RWPE1 (cell line): ENCODE measurements around the gene FALEC.
A peak's percentile ranks its signal among the peaks of the same experiment; 100 is the strongest.

Experiments
- CTCF ChIA-PET: fragments of 350-600 bp; sonication (Branson Sonifier 250); formaldehyde crosslinking; extraction: SDS; loops from one replicate; lab custom pipeline; 2021; lab: Yijun Ruan, JAX
- POLR2A ChIA-PET: fragments of 400-600 bp; formaldehyde crosslinking; extraction: SDS; loops from one replicate; lab custom pipeline; 2020; ENCODE audit warnings: antibody characterized with exemption; ENCODE audit not compliant: low non-redundant PET; lab: Yijun Ruan, JAX
- DNase-seq: peaks from one replicate; pipeline ENCODE4 v3.0.0; 2012; ENCODE audit warnings: low spot score
- H3K27ac ChIP-seq: fragments of 450-650 bp; 2 replicates; pipeline ENCODE4 v1.5.1; 2017
- TF ChIP-seq, protein P1 (sequence below): fragments of 450-650 bp; conservative IDR thresholded peaks from 2 replicates; pipeline ENCODE4 v1.5.1; 2017; ENCODE audit warnings: low read depth, mild to moderate bottlenecking

FALEC gene

DNA sequence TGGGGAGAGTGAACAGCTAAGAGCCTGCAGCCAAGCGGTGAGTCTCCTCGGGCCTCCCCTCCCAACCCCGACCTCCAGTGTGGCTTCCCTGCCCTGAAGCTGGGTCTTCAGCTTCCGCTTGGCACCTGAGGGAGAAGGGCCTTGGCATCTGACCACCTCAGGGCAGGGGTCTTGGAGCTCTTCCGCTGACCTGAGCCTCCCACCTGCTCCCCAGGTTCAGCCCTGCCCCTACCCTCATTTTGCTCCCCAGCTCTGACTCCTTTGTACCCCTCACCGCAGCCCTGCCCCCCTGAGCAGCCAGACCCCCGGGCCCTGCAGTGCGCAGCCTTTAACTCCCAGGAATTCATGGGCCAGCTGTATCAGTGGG is 38.5 kb downstream of the FALEC start:
- ChIA-PET POLR2A (no interaction called here), CTCF (interaction anchor here (1.2 kb wide), 1 partner anchor 21 kb away, joined by 4 read pairs; no protein-coding TSS in a partner anchor)

DNA sequence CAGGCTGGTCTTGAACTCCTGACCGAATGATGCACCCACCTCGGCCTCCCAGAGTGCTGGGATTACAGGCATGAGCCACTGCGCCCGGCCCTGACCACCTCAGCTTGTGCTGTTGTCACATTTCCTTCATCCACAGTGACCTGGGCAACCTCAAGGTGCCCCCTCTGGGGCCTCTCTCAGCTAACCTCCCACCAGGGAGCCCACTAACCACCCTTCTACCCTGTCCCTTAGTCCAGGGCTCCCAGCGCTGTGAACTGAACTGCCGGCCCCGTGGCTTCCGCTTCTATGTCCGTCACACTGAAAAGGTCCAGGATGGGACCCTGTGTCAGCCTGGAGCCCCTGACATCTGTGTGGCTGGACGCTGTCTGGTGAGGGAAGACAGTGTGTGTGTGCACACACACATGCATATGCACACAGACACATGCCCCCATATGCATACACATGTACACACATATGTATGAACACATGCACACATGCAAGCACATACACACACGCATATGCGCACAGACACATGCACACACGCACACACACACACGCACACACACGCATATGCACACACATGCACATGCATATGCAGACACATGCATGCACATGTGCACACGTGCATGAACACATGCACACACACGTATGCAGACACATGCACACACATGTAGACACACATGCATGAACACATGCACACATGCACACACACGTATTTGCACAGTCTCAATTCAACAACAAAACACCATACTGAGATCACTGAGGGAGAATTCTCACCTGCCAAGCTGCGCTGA is 39.8 kb downstream of the FALEC start:
- POLR2A ChIA-PET: no interaction called here
- no peak for DNase-seq
- CTCF ChIA-PET: interaction anchor here (1.1 kb wide), 1 partner anchor 258 kb away, joined by 6 read pairs; no protein-coding TSS in a partner anchor
- TF ChIP-seq, protein P1, sequence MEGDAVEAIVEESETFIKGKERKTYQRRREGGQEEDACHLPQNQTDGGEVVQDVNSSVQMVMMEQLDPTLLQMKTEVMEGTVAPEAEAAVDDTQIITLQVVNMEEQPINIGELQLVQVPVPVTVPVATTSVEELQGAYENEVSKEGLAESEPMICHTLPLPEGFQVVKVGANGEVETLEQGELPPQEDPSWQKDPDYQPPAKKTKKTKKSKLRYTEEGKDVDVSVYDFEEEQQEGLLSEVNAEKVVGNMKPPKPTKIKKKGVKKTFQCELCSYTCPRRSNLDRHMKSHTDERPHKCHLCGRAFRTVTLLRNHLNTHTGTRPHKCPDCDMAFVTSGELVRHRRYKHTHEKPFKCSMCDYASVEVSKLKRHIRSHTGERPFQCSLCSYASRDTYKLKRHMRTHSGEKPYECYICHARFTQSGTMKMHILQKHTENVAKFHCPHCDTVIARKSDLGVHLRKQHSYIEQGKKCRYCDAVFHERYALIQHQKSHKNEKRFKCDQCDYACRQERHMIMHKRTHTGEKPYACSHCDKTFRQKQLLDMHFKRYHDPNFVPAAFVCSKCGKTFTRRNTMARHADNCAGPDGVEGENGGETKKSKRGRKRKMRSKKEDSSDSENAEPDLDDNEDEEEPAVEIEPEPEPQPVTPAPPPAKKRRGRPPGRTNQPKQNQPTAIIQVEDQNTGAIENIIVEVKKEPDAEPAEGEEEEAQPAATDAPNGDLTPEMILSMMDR: no peak
- peak overlapping the region; percentile 100 for H3K27ac ChIP-seq

More for the DNA sequence above, 38.5 kb downstream of the FALEC start:
- TF ChIP-seq, protein P1: no peak
- H3K27ac ChIP-seq: peak overlapping the region; percentile 100
- no peak for DNase-seq

DNA sequence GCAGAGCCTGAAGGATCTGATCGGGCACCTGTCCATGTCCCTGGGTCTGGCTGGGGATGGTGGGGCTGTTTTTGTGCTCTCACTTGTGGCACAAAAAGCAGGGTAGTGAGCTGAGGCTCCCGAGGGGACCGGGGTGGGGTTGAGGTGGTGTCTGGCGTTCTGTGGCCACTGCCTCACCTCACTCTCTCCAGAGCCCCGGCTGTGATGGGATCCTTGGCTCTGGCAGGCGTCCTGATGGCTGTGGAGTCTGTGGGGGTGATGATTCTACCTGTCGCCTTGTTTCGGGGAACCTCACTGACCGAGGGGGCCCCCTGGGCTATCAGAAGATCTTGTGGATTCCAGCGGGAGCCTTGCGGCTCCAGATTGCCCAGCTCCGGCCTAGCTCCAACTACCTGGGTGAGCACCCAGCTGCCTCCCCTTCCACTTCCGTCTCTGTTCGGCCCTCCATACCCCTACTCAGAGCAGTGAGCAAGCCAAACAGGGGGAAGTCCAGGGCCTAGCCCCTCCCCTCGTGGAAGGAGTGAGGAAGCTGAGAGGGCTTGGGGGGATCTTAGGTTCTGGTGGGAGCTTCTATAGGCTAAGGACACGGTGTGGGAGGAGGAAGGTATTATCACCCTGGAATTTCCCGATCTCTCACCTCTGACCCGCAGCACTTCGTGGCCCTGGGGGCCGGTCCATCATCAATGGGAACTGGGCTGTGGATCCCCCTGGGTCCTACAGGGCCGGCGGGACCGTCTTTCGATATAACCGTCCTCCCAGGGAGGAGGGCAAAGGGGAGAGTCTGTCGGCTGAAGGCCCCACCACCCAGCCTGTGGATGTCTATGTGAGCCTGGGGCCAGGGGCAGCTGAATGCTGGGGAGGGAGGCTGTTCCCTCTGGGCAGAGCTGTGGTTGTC is 40.7 kb downstream of the FALEC start:
- H3K27ac ChIP-seq: peak overlapping the region; percentile 100
- no peak for DNase-seq
- ChIA-PET CTCF (interaction anchor here (0.5 to 1.1 kb wide), 4 partner anchors 19 to 257 kb away, joined by 3 to 6 read pairs (median 4); no protein-coding TSS in a partner anchor), POLR2A (no interaction called here)
- TF ChIP-seq, protein P1: no peak

DNA sequence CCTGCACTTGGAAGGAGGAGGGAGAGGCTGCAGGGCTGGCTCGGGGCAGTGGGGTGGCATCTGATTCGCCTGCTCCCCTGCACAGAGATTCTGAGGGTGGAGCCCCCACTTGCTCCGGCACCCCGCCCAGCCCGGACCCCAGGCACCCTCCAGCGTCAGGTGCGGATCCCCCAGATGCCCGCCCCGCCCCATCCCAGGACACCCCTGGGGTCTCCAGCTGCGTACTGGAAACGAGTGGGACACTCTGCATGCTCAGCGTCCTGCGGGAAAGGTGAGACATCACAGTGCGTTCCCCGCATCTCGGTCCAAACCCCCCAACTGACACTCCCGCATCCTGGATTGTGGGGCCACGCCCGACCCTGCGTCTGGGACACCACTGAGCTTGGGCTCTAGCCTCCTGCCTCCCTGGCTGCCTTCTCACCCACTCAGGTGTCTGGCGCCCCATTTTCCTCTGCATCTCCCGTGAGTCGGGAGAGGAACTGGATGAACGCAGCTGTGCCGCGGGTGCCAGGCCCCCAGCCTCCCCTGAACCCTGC is 41.6 kb downstream of the FALEC start:
- peak overlapping the region; percentile 100 for H3K27ac ChIP-seq
- no peak for DNase-seq
- POLR2A ChIA-PET: no interaction called here
- TF ChIP-seq, protein P1: no peak
- CTCF ChIA-PET: interaction anchor here (0.6 kb wide), 1 partner anchor 20 kb away, joined by 3 read pairs; no protein-coding TSS in a partner anchor

DNA sequence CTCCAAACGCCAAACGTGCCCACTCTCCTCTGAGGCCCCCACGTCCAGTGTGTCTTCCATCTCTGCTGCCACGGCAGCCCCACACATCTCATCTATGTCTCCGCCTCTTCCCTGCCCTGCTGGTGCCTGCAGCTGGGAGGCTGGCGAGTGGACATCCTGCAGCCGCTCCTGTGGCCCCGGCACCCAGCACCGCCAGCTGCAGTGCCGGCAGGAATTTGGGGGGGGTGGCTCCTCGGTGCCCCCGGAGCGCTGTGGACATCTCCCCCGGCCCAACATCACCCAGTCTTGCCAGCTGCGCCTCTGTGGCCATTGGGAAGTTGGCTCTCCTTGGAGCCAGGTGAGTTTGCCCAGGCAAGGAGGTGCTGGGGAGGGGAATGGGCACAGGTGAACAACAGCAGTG is 42.3 kb downstream of the FALEC start:
- no peak for DNase-seq
- H3K27ac ChIP-seq: peak overlapping the region; percentile 100
- ChIA-PET CTCF (interaction anchor here (0.5 kb wide), 1 partner anchor 232 kb away, joined by 5 read pairs; no protein-coding TSS in a partner anchor), POLR2A (interaction anchor here (0.6 kb wide), 1 partner anchor 316 kb away, joined by 3 read pairs; no protein-coding TSS in a partner anchor)
- TF ChIP-seq, protein P1: no peak
